ENCODE data around the gene ACOX1.

- TF ChIP-seq CTCF (IDR thresholded peaks at IDR 0.05; ENCODE audit: low read depth, low read length, missing input control): no peak
- TF ChIP-seq, protein P1, sequence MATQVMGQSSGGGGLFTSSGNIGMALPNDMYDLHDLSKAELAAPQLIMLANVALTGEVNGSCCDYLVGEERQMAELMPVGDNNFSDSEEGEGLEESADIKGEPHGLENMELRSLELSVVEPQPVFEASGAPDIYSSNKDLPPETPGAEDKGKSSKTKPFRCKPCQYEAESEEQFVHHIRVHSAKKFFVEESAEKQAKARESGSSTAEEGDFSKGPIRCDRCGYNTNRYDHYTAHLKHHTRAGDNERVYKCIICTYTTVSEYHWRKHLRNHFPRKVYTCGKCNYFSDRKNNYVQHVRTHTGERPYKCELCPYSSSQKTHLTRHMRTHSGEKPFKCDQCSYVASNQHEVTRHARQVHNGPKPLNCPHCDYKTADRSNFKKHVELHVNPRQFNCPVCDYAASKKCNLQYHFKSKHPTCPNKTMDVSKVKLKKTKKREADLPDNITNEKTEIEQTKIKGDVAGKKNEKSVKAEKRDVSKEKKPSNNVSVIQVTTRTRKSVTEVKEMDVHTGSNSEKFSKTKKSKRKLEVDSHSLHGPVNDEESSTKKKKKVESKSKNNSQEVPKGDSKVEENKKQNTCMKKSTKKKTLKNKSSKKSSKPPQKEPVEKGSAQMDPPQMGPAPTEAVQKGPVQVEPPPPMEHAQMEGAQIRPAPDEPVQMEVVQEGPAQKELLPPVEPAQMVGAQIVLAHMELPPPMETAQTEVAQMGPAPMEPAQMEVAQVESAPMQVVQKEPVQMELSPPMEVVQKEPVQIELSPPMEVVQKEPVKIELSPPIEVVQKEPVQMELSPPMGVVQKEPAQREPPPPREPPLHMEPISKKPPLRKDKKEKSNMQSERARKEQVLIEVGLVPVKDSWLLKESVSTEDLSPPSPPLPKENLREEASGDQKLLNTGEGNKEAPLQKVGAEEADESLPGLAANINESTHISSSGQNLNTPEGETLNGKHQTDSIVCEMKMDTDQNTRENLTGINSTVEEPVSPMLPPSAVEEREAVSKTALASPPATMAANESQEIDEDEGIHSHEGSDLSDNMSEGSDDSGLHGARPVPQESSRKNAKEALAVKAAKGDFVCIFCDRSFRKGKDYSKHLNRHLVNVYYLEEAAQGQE (IDR thresholded peaks at IDR 0.05): no peak
- TF ChIP-seq NR2F2 (IDR thresholded peaks at IDR 0.05): no peak
- no peak for TF ChIP-seq GABPA (IDR thresholded peaks at IDR 0.05 in 1 of 2, conservative IDR thresholded peaks at IDR 0.05 in 1 of 2)
- TF ChIP-seq HNF4G (IDR thresholded peaks at IDR 0.05): no peak
- no peak for TF ChIP-seq JUND (IDR thresholded peaks at IDR 0.05)
- no peak for TF ChIP-seq RXRA (IDR thresholded peaks at IDR 0.05)
- TF ChIP-seq EGR1 (IDR thresholded peaks at IDR 0.05; ENCODE audit: low read depth in 2 of 2): no peak
These were observed 79.6 kb downstream of the ACOX1 start for GRCh38 chr17:75899353-75899752.
